ENCODE results near the gene SLC1A1.
"Not testable (repeated sequence)": the region's sequence is repeated elsewhere in the genome, so short reads cannot be mapped to it uniquely, and the experiment has no call there.

The SLC1A1 gene

DNA sequence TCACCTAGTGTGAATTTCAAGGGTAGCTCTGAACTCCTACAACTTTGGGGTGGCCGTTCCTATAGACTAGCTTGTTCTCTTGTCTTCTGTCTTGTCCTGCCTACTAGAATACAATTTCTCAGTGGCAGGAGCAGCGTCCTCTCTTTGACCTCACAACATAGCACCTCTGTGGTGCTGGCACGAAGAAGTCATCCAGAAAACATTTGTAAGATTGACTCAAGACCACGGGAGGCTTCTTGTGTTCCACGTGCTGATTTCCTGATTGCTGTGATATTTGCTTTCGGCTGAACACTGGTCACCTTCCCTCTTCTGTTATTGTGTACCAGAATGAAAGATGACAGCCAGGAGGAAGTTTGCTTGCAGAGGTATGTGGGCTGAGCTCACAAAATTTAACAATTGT, 27.0 kb downstream of the SLC1A1 start:
- TF ChIP-seq, protein P1, sequence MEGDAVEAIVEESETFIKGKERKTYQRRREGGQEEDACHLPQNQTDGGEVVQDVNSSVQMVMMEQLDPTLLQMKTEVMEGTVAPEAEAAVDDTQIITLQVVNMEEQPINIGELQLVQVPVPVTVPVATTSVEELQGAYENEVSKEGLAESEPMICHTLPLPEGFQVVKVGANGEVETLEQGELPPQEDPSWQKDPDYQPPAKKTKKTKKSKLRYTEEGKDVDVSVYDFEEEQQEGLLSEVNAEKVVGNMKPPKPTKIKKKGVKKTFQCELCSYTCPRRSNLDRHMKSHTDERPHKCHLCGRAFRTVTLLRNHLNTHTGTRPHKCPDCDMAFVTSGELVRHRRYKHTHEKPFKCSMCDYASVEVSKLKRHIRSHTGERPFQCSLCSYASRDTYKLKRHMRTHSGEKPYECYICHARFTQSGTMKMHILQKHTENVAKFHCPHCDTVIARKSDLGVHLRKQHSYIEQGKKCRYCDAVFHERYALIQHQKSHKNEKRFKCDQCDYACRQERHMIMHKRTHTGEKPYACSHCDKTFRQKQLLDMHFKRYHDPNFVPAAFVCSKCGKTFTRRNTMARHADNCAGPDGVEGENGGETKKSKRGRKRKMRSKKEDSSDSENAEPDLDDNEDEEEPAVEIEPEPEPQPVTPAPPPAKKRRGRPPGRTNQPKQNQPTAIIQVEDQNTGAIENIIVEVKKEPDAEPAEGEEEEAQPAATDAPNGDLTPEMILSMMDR (IDR thresholded peaks at IDR 0.05; ENCODE audit: low read depth, low read length): no peak
- H3K4me3 ChIP-seq (ENCODE audit: low read depth, low read length): no peak overlapping the region
- no peaks in the 10 kb centered on the region for H3K36me3 ChIP-seq
- no peak for DNase-seq
- H3K27me3 ChIP-seq (ENCODE audit: insufficient read depth, low read depth, severe bottlenecking): no peaks in the 10 kb centered on the region
- H3K9me3 ChIP-seq (ENCODE audit: severe bottlenecking): no peaks in the 10 kb centered on the region
- H3K27ac ChIP-seq: no peak overlapping the region

- H3K9me3 ChIP-seq (ENCODE audit: severe bottlenecking): no peaks in the 10 kb centered on the region
- no peaks in the 10 kb centered on the region for H3K27me3 ChIP-seq (ENCODE audit: insufficient read depth, low read depth, severe bottlenecking)
- no peak for DNase-seq
- TF ChIP-seq, protein P1 (IDR thresholded peaks at IDR 0.05; ENCODE audit: low read depth, low read length): no peak
- no peak overlapping the region for H3K4me3 ChIP-seq (ENCODE audit: low read depth, low read length)
- H3K36me3 ChIP-seq: no peaks in the 10 kb centered on the region
- no peak overlapping the region for H3K27ac ChIP-seq
Observed at GRCh38 chr9:4519604-4520003, 29.3 kb downstream of the SLC1A1 start.

DNA sequence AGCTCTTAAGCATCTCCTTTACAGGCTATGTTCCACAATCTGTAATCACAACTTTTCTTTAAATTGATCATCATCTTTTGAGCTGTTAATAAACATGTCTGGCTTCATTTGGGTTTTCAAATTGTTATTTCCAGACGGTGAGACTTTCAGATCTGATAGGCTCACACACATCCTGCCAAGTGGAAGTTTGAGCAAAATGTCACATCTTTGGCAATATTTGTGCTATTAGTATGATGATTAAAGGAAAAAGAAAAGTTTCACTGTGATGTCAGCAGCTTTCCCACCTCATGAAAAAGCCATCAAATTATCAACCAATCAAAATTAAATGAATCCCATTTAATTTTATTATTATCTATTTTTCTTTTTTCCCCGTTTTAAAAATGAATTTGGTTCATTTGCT, 29.8 kb downstream of the SLC1A1 start:
- Histone ChIP-seq H3K4me3 (ENCODE audit: low read depth, low read length) (no peak overlapping the region), H3K27me3 (ENCODE audit: insufficient read depth, low read depth, severe bottlenecking) (no peaks in the 10 kb centered on the region), H3K36me3 (no peaks in the 10 kb centered on the region), H3K9me3 (ENCODE audit: severe bottlenecking) (no peaks in the 10 kb centered on the region), H3K27ac (no peak overlapping the region)
- TF ChIP-seq, protein P1 (IDR thresholded peaks at IDR 0.05; ENCODE audit: low read depth, low read length): no peak
- DNase-seq: no peak

- Histone ChIP-seq H3K27me3 (ENCODE audit: insufficient read depth, low read depth, severe bottlenecking) (no peaks in the 10 kb centered on the region), H3K27ac (no peak overlapping the region), H3K4me3 (ENCODE audit: low read depth, low read length) (no peak overlapping the region), H3K9me3 (ENCODE audit: severe bottlenecking) (no peaks in the 10 kb centered on the region), H3K36me3 (no peaks in the 10 kb centered on the region)
- DNase-seq: no peak
- TF ChIP-seq, protein P1 (IDR thresholded peaks at IDR 0.05; ENCODE audit: low read depth, low read length): no peak
Observed at GRCh38 chr9:4530375-4530774, 40.1 kb downstream of the SLC1A1 start.

DNA sequence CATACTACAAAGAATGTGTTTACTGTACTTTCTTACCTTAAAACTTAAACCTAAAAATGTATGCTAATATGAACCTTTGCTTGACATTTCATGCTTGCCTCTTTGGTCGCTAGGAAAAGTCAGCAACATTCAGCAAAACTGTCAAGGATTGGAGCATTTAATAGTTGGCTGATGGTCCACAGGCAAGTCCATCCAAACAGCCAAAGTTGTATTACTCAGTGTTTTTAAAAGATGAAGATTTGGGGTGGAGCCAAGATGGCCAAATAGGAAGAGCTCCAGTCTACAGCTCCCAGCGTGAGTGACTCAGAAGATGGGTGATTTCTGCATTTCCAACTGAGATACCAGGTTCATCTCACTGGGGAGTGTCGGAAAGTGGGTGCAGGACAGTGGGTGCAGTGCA, 40.6 kb downstream of the SLC1A1 start:
- not testable (repeated sequence) for H3K27ac ChIP-seq; DNase-seq; H3K9me3 ChIP-seq (ENCODE audit: severe bottlenecking); H3K36me3 ChIP-seq; H3K27me3 ChIP-seq (ENCODE audit: insufficient read depth, low read depth, severe bottlenecking); H3K4me3 ChIP-seq (ENCODE audit: low read depth, low read length)

- not testable (repeated sequence) for H3K36me3 ChIP-seq; H3K4me3 ChIP-seq (ENCODE audit: low read depth, low read length); H3K27ac ChIP-seq; H3K9me3 ChIP-seq (ENCODE audit: severe bottlenecking); H3K27me3 ChIP-seq (ENCODE audit: insufficient read depth, low read depth, severe bottlenecking)
- TF ChIP-seq, protein P1 (IDR thresholded peaks at IDR 0.05; ENCODE audit: low read depth, low read length): peak; percentile 32
- peak; percentile 24 for DNase-seq
Observed at GRCh38 chr9:4531355-4531754, 41.1 kb downstream of the SLC1A1 start.

- H3K36me3 ChIP-seq; H3K9me3 ChIP-seq (ENCODE audit: severe bottlenecking); H3K27ac ChIP-seq; DNase-seq; H3K27me3 ChIP-seq (ENCODE audit: insufficient read depth, low read depth, severe bottlenecking); H3K4me3 ChIP-seq (ENCODE audit: low read depth, low read length): not testable (repeated sequence)
Observed at GRCh38 chr9:4533881-4534280, 43.6 kb downstream of the SLC1A1 start.

DNA sequence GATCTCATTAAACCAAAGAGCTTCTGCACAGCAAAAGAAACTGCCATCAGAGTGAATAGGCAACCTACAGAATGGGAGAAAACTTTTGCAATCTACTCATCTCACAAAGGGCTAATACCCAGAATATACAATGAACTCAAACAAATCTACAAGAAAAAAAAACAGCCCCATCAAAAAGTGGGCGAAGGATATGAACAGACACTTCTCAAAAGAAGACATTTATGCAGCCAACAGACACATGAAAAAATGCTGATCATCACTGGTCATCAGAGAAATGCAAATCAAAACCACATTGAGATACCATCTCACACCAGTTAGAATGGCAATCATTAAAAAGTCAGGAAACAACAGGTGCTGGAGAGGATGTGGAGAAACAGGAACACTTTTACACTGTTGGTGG, 45.9 kb downstream of the SLC1A1 start:
- not testable (repeated sequence) for H3K36me3 ChIP-seq; H3K27ac ChIP-seq; H3K9me3 ChIP-seq (ENCODE audit: severe bottlenecking); H3K27me3 ChIP-seq (ENCODE audit: insufficient read depth, low read depth, severe bottlenecking); DNase-seq; H3K4me3 ChIP-seq (ENCODE audit: low read depth, low read length)
